Common myeloid progenitor, CD34-positive (primary cell): ENCODE measurements around the gene KIAA0232.

Experiments
- CTCF ChIA-PET: fragments of 350-600 bp; sonication (Branson Sonifier 250); formaldehyde crosslinking; loops from one replicate; lab custom pipeline; 2021; ENCODE audit warnings: antibody characterized with exemption; lab: Charles Lee
- POLR2A ChIA-PET: fragments of 350-600 bp; sonication (Branson Sonifier 250); formaldehyde crosslinking; loops from one replicate; lab custom pipeline; 2021; ENCODE audit warnings: antibody characterized with exemption; lab: Charles Lee
- DNase-seq, 3 donors: peaks; one replicate each; pipeline versions ENCODE4 v3.0.0 to v3.0.0-alpha.2; 2013
- H3K27ac ChIP-seq, 2 experiments: 1 replicate in 1 of 2; 2 replicates in 1 of 2; pipeline ENCODE4 v1.7.0; 2013; ENCODE audit warnings: inconsistent platforms in 2 of 2, low read length in 2 of 2, mild to moderate bottlenecking in 2 of 2, low read depth in 1 of 2, moderate library complexity in 1 of 2; ENCODE audit not compliant: severe bottlenecking in 2 of 2, insufficient read depth in 1 of 2, poor library complexity in 1 of 2
- H3K27me3 ChIP-seq, 5 experiments: replicated peaks in 2 of 5; 1 replicate in 3 of 5; 2 replicates in 2 of 5; pipeline versions ENCODE4 v1.6.1 to v1.7.0; 2013; ENCODE audit warnings: low read length in 4 of 5, mild to moderate bottlenecking in 2 of 5, moderate library complexity in 2 of 5, inconsistent platforms in 1 of 5; ENCODE audit not compliant: insufficient read depth in 5 of 5, control insufficient read depth in 4 of 5
- H3K36me3 ChIP-seq, 4 experiments: 1 replicate in 2 of 4; 2 replicates in 2 of 4; pipeline versions ENCODE4 v1.6.1 to v1.7.0; 2013; ENCODE audit warnings: low read length in 3 of 4, control low read depth in 1 of 4, mild to moderate bottlenecking in 1 of 4; ENCODE audit not compliant: control insufficient read depth in 4 of 4, insufficient read depth in 4 of 4
- H3K4me1 ChIP-seq, 4 experiments: 1 replicate in 3 of 4; 2 replicates in 1 of 4; pipeline versions ENCODE4 v1.6.1 to v1.7.1; 2013; ENCODE audit warnings: low read length in 3 of 4, mild to moderate bottlenecking in 3 of 4, control low read depth in 1 of 4, inconsistent platforms in 1 of 4, moderate library complexity in 1 of 4; ENCODE audit not compliant: control insufficient read depth in 4 of 4, insufficient read depth in 4 of 4; ENCODE audit errors: control extremely low read depth in 1 of 4
- H3K4me3 ChIP-seq, 7 experiments: 1 replicate in 4 of 7; 2 replicates in 3 of 7; pipeline versions ENCODE4 v1.5.1 to v1.7.0; 2013; ENCODE audit warnings: mild to moderate bottlenecking in 7 of 7, low read length in 6 of 7, moderate library complexity in 6 of 7, inconsistent platforms in 2 of 7, low read depth in 2 of 7, control low read depth in 1 of 7; ENCODE audit not compliant: insufficient read depth in 4 of 7, control insufficient read depth in 1 of 7; ENCODE audit errors: extremely low read depth in 1 of 7
- H3K9me3 ChIP-seq, 5 experiments: 1 replicate in 4 of 5; 2 replicates in 1 of 5; pipeline versions ENCODE4 v1.6.1 to v1.7.1; 2013; ENCODE audit warnings: low read length in 4 of 5, mild to moderate bottlenecking in 2 of 5, inconsistent platforms in 1 of 5, low read depth in 1 of 5, moderate library complexity in 1 of 5; ENCODE audit not compliant: control insufficient read depth in 4 of 5, insufficient read depth in 2 of 5; ENCODE audit errors: control extremely low read depth in 1 of 5
- WGBS: methylation state at CpG from one replicate; pipeline ENCODE4 v1.1.5; 2013; ENCODE audit not compliant: insufficient coverage; 5-methylcytosine and 5-hydroxymethylcytosine counted together

Gene KIAA0232

GRCh38 chr4:6857009-6857882 is 74.7 kb downstream of the KIAA0232 start:
- Histone ChIP-seq H3K36me3 (peaks cover 20 to 51% (median 35%) of the 10 kb centered on the region in 4 experiments), H3K4me3 (no peak overlapping the region), H3K4me1 (peaks cover 0 to 26% (median 11%) of the 10 kb centered on the region in 4 experiments), H3K27ac (no peak overlapping the region), H3K9me3 (peaks cover 0 to 7% (median 5%) of the 10 kb centered on the region in 5 experiments), H3K27me3 (no peaks in the 10 kb centered on the region)
- no peak for DNase-seq
- POLR2A ChIA-PET = no interaction called here
- 100% methylated on average over 4 of the region's 6 CpGs for WGBS
- CTCF ChIA-PET = interaction anchor here (0.6 to 5.6 kb wide), 5 partner anchors 9 to 216 kb away, joined by 3 to 27 read pairs (median 3); no protein-coding TSS in a partner anchor

DNA sequence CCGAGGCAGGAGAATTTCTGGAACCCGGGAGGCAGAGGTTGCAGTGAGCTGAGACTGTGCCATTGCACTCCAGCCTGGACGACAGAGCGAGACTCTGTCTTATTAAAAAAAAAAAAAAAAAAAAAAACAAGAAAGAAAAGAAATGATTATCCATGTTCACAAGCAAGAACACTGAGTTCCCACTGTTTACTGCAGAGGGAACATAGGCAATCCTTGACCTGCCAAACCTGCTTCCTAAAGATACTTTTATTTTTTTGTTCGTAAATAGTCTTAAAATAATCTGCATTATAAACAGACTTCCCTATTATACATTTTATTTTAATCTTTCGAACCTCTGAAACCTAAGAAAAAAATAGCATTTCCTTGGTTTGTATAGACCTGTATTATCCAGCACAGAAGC is 76.5 kb downstream of the KIAA0232 start:
- CTCF ChIA-PET = interaction anchor here (1.4 to 2.6 kb wide), 2 partner anchors 10 to 15 kb away, joined by 4 to 11 read pairs; no protein-coding TSS in a partner anchor
- POLR2A ChIA-PET = interaction anchor here (0.7 kb wide), 1 partner anchor 243 kb away, joined by 3 read pairs; no protein-coding TSS in a partner anchor
- WGBS = no CpG with 5 or more reads among the region's 6 CpGs

GRCh38 chr4:6859543-6859942 is 77.0 kb downstream of the KIAA0232 start:
- Histone ChIP-seq H3K4me1 (peaks cover 0 to 12% (median 6%) of the 10 kb centered on the region in 4 experiments), H3K4me3 (no peak overlapping the region), H3K36me3 (peaks cover 20 to 62% (median 37%) of the 10 kb centered on the region in 4 experiments), H3K27me3 (no peaks in the 10 kb centered on the region), H3K27ac (no peak overlapping the region), H3K9me3 (no peaks in the 10 kb centered on the region)
- CTCF ChIA-PET = interaction anchor here (1.4 to 2.6 kb wide), 3 partner anchors 8 to 14 kb away, joined by 4 to 11 read pairs (median 5); no protein-coding TSS in a partner anchor
- 83% methylated on average over 1 of the region's 1 CpG for WGBS
- no peak for DNase-seq
- POLR2A ChIA-PET = interaction anchor here (0.7 kb wide), 1 partner anchor 243 kb away, joined by 3 read pairs; no protein-coding TSS in a partner anchor

More for the DNA sequence above, 76.5 kb downstream of the KIAA0232 start:
- Histone ChIP-seq H3K4me1 (peaks cover 0 to 18% (median 7%) of the 10 kb centered on the region in 4 experiments), H3K4me3 (no peak overlapping the region), H3K27ac (no peak overlapping the region), H3K36me3 (peaks cover 20 to 62% (median 35%) of the 10 kb centered on the region in 4 experiments), H3K27me3 (no peaks in the 10 kb centered on the region), H3K9me3 (no peaks in the 10 kb centered on the region)
- DNase-seq = no peak

DNA sequence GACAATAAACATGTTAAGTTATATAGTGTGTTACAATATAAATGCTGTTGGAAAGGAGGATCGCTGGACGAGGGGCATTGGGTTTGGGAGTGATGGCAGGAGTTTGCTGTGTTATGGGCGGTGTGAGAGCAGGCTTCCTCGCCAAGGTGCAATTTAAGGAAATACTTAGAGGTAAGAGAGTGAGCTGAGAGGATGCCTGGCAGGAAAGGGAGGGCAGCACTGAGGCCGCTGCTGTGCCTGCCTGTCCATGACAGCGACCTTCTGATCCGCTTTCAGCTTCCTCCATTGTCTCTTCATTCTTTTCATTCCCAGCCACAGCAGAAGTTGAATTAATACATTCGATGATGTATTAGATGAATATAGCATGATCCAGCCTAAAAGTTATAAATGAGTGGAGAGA is 85.9 kb downstream of the KIAA0232 start:
- Histone ChIP-seq H3K27me3 (no peaks in the 10 kb centered on the region), H3K36me3 (peaks cover 10 to 45% (median 28%) of the 10 kb centered on the region in 4 experiments), H3K4me1 (peaks cover 0 to 12% (median 0%) of the 10 kb centered on the region in 4 experiments), H3K27ac (no peak overlapping the region), H3K4me3 (no peak overlapping the region), H3K9me3 (no peaks in the 10 kb centered on the region)
- ChIA-PET POLR2A (no interaction called here), CTCF (interaction anchor here (1.1 to 1.5 kb wide), 4 partner anchors 9 to 17 kb away, joined by 3 to 6 read pairs (median 4); no protein-coding TSS in a partner anchor)
- no peak for DNase-seq
- 90% methylated on average over 6 of the region's 8 CpGs for WGBS

GRCh38 chr4:6869944-6870343 is 87.4 kb downstream of the KIAA0232 start:
- Histone ChIP-seq H3K27ac (no peak overlapping the region), H3K27me3 (no peaks in the 10 kb centered on the region), H3K36me3 (peaks cover 10 to 48% (median 27%) of the 10 kb centered on the region in 4 experiments), H3K9me3 (no peaks in the 10 kb centered on the region), H3K4me1 (peaks cover 2 to 18% (median 2%) of the 10 kb centered on the region in 4 experiments), H3K4me3 (no peak overlapping the region)
- ChIA-PET CTCF (interaction anchor here (0.8 to 1.7 kb wide), 2 partner anchors 8 to 15 kb away, joined by 3 to 4 read pairs; no protein-coding TSS in a partner anchor), POLR2A (no interaction called here)
- no peak for DNase-seq
- 100% methylated on average over 2 of the region's 2 CpGs for WGBS

GRCh38 chr4:6873291-6873690 is 90.8 kb downstream of the KIAA0232 start:
- Histone ChIP-seq H3K27ac (no peak overlapping the region), H3K4me3 (no peak overlapping the region), H3K4me1 (peaks cover 4 to 36% (median 17%) of the 10 kb centered on the region in 4 experiments), H3K27me3 (no peaks in the 10 kb centered on the region), H3K36me3 (peaks cover 5 to 35% (median 20%) of the 10 kb centered on the region in 4 experiments), H3K9me3 (no peaks in the 10 kb centered on the region)
- no peak for DNase-seq
- POLR2A ChIA-PET = interaction anchor here (1.1 kb wide), 1 partner anchor 13 kb away, joined by 4 read pairs; no protein-coding TSS in a partner anchor
- CTCF ChIA-PET = interaction anchor here (0.6 to 5.9 kb wide), 46 partner anchors 9 to 199 kb away, joined by 3 to 84 read pairs (median 5); partner anchors contain the start of genes BLOC1S4 and TBC1D14
